H1 (cell line): ENCODE measurements around the gene WNK2. TPM values are rescaled to one million over a fixed set of nuclear protein-coding genes. Genes with fewer than 3 reads are reported as not detected.

Experiments used
- CTCF ChIA-PET: fragments of 300-600 bp; sonication (Branson Sonifier 250); formaldehyde crosslinking; loops from one replicate; lab custom pipeline; 2021; ENCODE audit not compliant: partially characterized antibody; lab: Charles Lee
- POLR2A ChIA-PET: fragments of 300-600 bp; sonication (Branson Sonifier 250); formaldehyde crosslinking; loops from one replicate; lab custom pipeline; 2021; ENCODE audit warnings: inconsistent platforms; ENCODE audit not compliant: partially characterized antibody; lab: Charles Lee
- DNase-seq, 2 experiments: peaks; one replicate each; pipeline versions ENCODE4 v3.0.0 to v3.0.0-alpha.2; 2010 to 2022; ENCODE audit warnings: low spot score in 2 of 2, low read depth in 1 of 2, mixed read lengths in 1 of 2
- FAIRE-seq: peaks from 2 replicates; lab custom pipeline; 2011; peaks lifted over from hg19 to GRCh38; lab: Jason Lieb, UNC
- H2AFZ ChIP-seq: 2 replicates; pipeline ENCODE4 v1.8.1; 2012; ENCODE audit warnings: low read length, inconsistent platforms
- H2AK5ac ChIP-seq: 2 replicates; pipeline ENCODE4 v1.6.1; 2013; ENCODE audit warnings: low read depth, low read length
- H2BK120ac ChIP-seq: replicated peaks from 2 replicates; pipeline ENCODE3; 2013; ENCODE audit warnings: low read depth, low read length, inconsistent platforms
- H2BK12ac ChIP-seq: 2 replicates; pipeline ENCODE4 v1.6.1; 2013; ENCODE audit warnings: low read depth, low read length
- H2BK15ac ChIP-seq: 2 replicates; pipeline ENCODE4 v1.6.1; 2013; ENCODE audit warnings: low read length
- H2BK20ac ChIP-seq: 2 replicates; pipeline ENCODE4 v1.6.1; 2013; ENCODE audit warnings: low read length
- H2BK5ac ChIP-seq: 2 replicates; pipeline ENCODE4 v1.6.1; 2013; ENCODE audit warnings: low read depth, low read length
- H3K14ac ChIP-seq: 2 replicates; pipeline ENCODE4 v1.6.1; 2013; ENCODE audit warnings: inconsistent platforms; ENCODE audit not compliant: insufficient read length
- H3K18ac ChIP-seq: 2 replicates; pipeline ENCODE4 v1.6.1; 2013; ENCODE audit warnings: low read length; ENCODE audit errors: extremely low read depth
- H3K23ac ChIP-seq: 2 replicates; pipeline ENCODE4 v1.6.1; 2013; ENCODE audit warnings: inconsistent platforms; ENCODE audit not compliant: insufficient read length
- H3K23me2 ChIP-seq: 2 replicates; pipeline ENCODE4 v1.6.1; 2013; ENCODE audit warnings: low read depth, low read length
- H3K27ac ChIP-seq: 2 replicates; pipeline ENCODE4 v1.6.1; 2011; ENCODE audit warnings: low read depth, low read length, inconsistent platforms
- H3K27me3 ChIP-seq, 4 experiments: replicated peaks in 1 of 4; 1 replicate in 1 of 4; 2 replicates in 3 of 4; pipeline versions ENCODE4 v1.6.1 to v1.8.1; 2011 to 2013; ENCODE audit warnings: low read length in 3 of 4, mild to moderate bottlenecking in 3 of 4, inconsistent platforms in 2 of 4, mixed read lengths in 2 of 4, moderate library complexity in 1 of 4; ENCODE audit not compliant: control insufficient read depth in 3 of 4, insufficient read depth in 3 of 4; ENCODE audit errors: extremely low read depth in 1 of 4
- H3K36me3 ChIP-seq, 4 experiments: 2 replicates each; pipeline versions ENCODE4 v1.6.1 to v1.8.1; 2011 to 2013; ENCODE audit warnings: mild to moderate bottlenecking in 4 of 4, low read length in 3 of 4, moderate library complexity in 2 of 4, control low read depth in 1 of 4, inconsistent platforms in 1 of 4; ENCODE audit not compliant: insufficient read depth in 4 of 4, control insufficient read depth in 2 of 4
- H3K4ac ChIP-seq: replicated peaks from 2 replicates; pipeline ENCODE3; 2013; ENCODE audit warnings: low read length, low read depth, mixed read lengths, inconsistent platforms; ENCODE audit not compliant: insufficient read length
- H3K4me1 ChIP-seq, 4 experiments: replicated peaks in 1 of 4; 1 replicate in 1 of 4; 2 replicates in 3 of 4; pipeline versions ENCODE4 v1.6.1 to v1.8.1; 2011 to 2013; ENCODE audit warnings: low read length in 3 of 4, inconsistent platforms in 2 of 4, mixed read lengths in 1 of 4; ENCODE audit not compliant: insufficient read depth in 4 of 4, control insufficient read depth in 3 of 4
- H3K4me2 ChIP-seq, 2 experiments: 2 replicates each; pipeline versions ENCODE4 v1.6.1 to v1.8.1; 2011 to 2013; ENCODE audit warnings: low read depth in 2 of 2, low read length in 2 of 2, control low read depth in 1 of 2, inconsistent platforms in 1 of 2, mild to moderate bottlenecking in 1 of 2; ENCODE audit not compliant: insufficient read depth in 1 of 2
- H3K4me3 ChIP-seq, 4 experiments: fragments of 200-600, 300-600 bp in 1 of 4; sonication (generic), shearing (Covaris generic), sonication (Bioruptor Twin) in 1 of 4; 2 replicates each; pipeline versions ENCODE4 v1.5.1 to v1.8.1; 2011 to 2016; ENCODE audit warnings: low read length in 4 of 4, low read depth in 3 of 4, control low read depth in 2 of 4, inconsistent platforms in 2 of 4, mild to moderate bottlenecking in 2 of 4, mixed read lengths in 1 of 4, moderate library complexity in 1 of 4; ENCODE audit not compliant: insufficient read depth in 2 of 4; ENCODE audit errors: extremely low read depth in 1 of 4
- H3K56ac ChIP-seq: replicated peaks from 2 replicates; pipeline ENCODE3; 2013; ENCODE audit warnings: low read depth, mild to moderate bottlenecking, mixed read lengths, low read length, inconsistent platforms; ENCODE audit not compliant: insufficient read length
- H3K79me1 ChIP-seq: 2 replicates; pipeline ENCODE4 v1.6.1; 2013; ENCODE audit warnings: low read depth, low read length, control low read depth
- H3K79me2 ChIP-seq, 2 experiments: 2 replicates each; pipeline versions ENCODE4 v1.6.1 to v1.8.1; 2012 to 2013; ENCODE audit warnings: low read length in 2 of 2, mild to moderate bottlenecking in 2 of 2, inconsistent platforms in 1 of 2; ENCODE audit not compliant: insufficient read depth in 2 of 2, control insufficient read depth in 1 of 2
- H3K9ac ChIP-seq, 4 experiments: replicated peaks in 1 of 4; 1 replicate in 1 of 4; 2 replicates in 3 of 4; pipeline versions ENCODE4 v1.6.1 to v1.8.1; 2011 to 2013; ENCODE audit warnings: low read depth in 3 of 4, low read length in 3 of 4, control low read depth in 2 of 4, mild to moderate bottlenecking in 2 of 4, moderate library complexity in 2 of 4, inconsistent platforms in 1 of 4; ENCODE audit errors: extremely low read depth in 1 of 4
- H3K9me3 ChIP-seq, 2 experiments: 2 replicates each; pipeline versions ENCODE4 v1.6.1 to v1.8.1; 2012 to 2013; ENCODE audit warnings: mild to moderate bottlenecking in 2 of 2, moderate library complexity in 2 of 2, control low read depth in 1 of 2, inconsistent platforms in 1 of 2, low read depth in 1 of 2, low read length in 1 of 2, mixed read lengths in 1 of 2; ENCODE audit not compliant: insufficient read depth in 2 of 2
- H4K20me1 ChIP-seq, 2 experiments: replicated peaks in 1 of 2; 2 replicates each; pipeline versions ENCODE3 to v1.8.1; 2011 to 2013; ENCODE audit warnings: inconsistent platforms in 2 of 2, low read length in 2 of 2, mild to moderate bottlenecking in 1 of 2; ENCODE audit not compliant: insufficient read depth in 2 of 2, control insufficient read depth in 1 of 2
- H4K5ac ChIP-seq: 2 replicates; pipeline ENCODE4 v1.6.1; 2013; ENCODE audit warnings: low read length, low read depth, mixed read lengths, inconsistent platforms; ENCODE audit not compliant: insufficient read length
- H4K8ac ChIP-seq: 2 replicates; pipeline ENCODE4 v1.8.0; 2013; ENCODE audit warnings: mild to moderate bottlenecking, moderate library complexity, low read length, inconsistent platforms; ENCODE audit not compliant: insufficient read depth; ENCODE audit errors: extremely low read depth
- H4K91ac ChIP-seq: replicated peaks from 2 replicates; pipeline ENCODE3; 2013; ENCODE audit warnings: low read length, mixed read lengths, inconsistent platforms; ENCODE audit not compliant: insufficient read length
- CHD2 ChIP-seq: IDR thresholded peaks from 2 replicates; pipeline ENCODE4 v1.6.1; 2012; ENCODE audit warnings: low read length, improper control_type of control experiment
- SP4 ChIP-seq: IDR thresholded peaks from 2 replicates; pipeline ENCODE4 v1.6.1; 2012; ENCODE audit warnings: low read length, inconsistent platforms
- WGBS, 2 experiments: shearing (Covaris generic) in 1 of 2; methylation state at CpG; one replicate each; pipeline versions ENCODE4 v1.1.6 to v1.1.7; 2013 to 2015; ENCODE audit warnings: low lambda C conversion rate in 2 of 2, mixed read lengths in 2 of 2, inconsistent platforms in 1 of 2, low coverage in 1 of 2, missing lambda C conversion rate in 1 of 2; ENCODE audit not compliant: insufficient replicate concordance in 2 of 2, insufficient coverage in 1 of 2, insufficient read length in 1 of 2; ENCODE audit errors: extremely low coverage in 1 of 2, missing lambda C conversion rate in 1 of 2; 5-methylcytosine and 5-hydroxymethylcytosine counted together
- polyA plus RNA-seq, 7 experiments: library from polyadenylated mRNA; depleted of rRNA in 3 of 7; stranded (reverse) in 5 of 7; unstranded in 2 of 7; fragments of >200 nt in 5 of 7; fragments of 200-250 nt in 2 of 7; gene quantifications; 1 replicate in 5 of 7; 2 replicates in 1 of 7; 4 replicates in 1 of 7; pipeline versions ENCODE4 v1.2.1 to v1.2.3, GENCODE V29; 2011 to 2013; ENCODE audit warnings: missing spikeins in 2 of 7, mixed read lengths in 2 of 7
- total RNA-seq: library from RNA; stranded (reverse); fragmentation: NEBNext Ultra II Directional; extraction: Animal tissue kit (Norgen Biotek cat#: 25700); gene quantifications from 2 replicates; pipeline ENCODE4 v1.2.1, GENCODE V29; 2021

The WNK2 gene
- total and polyA plus RNA-seq, 2 of the 8 experiments (the other 6 are each of a cell fraction or from before 2014, with no cell fraction given), result 12.0 to 87.2 TPM

DNA sequence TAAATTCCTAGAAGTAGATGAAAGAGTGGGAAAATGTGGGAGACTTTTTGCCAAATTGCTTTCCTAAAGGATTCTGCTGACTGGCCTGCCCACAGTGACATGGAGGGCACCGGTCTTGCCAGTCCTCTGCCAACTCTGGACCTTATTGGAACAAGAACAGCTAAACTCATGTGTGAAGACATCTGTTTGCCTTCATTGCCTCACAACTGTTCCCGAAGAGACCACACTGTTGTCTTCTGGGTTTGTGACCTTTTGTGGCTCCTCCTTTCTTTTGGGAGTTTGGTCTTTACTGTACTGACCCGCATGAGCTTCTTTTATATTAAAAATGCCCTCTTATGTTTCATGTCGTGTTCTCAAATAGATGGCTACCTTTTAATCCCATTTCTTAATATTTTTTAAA is 16.1 kb upstream of the WNK2 start:
- H3K23ac ChIP-seq, result no peak overlapping the region
- H4K5ac ChIP-seq, result no peak overlapping the region
- H4K8ac ChIP-seq, result no peak overlapping the region
- no peaks in the 10 kb centered on the region for H3K79me2 ChIP-seq
- ChIA-PET POLR2A (no interaction called here), CTCF (interaction anchor here (0.7 to 1.6 kb wide), 7 partner anchors 59 to 135 kb away, joined by 3 to 5 read pairs (median 3); no protein-coding TSS in a partner anchor)
- H3K4ac ChIP-seq, result no peak overlapping the region
- H2BK20ac ChIP-seq, result no peak overlapping the region
- H3K56ac ChIP-seq, result no peak overlapping the region
- DNase-seq (no peak), FAIRE-seq (no peak)
- H3K18ac ChIP-seq, result no peak overlapping the region
- no peak overlapping the region for H3K9ac ChIP-seq
- no peak overlapping the region for H2BK5ac ChIP-seq
- H3K27me3 ChIP-seq, result no peaks in the 10 kb centered on the region
- no peak overlapping the region for H3K4me2 ChIP-seq
- WGBS, 2 experiments, result 86% methylated on average over 4 of the region's 4 CpGs; no CpG with 5 or more reads in 1 of the 2 experiments
- H2BK15ac ChIP-seq, result no peak overlapping the region
- H3K27ac ChIP-seq, result no peak overlapping the region
- H3K23me2 ChIP-seq, result no peaks in the 10 kb centered on the region
- H2BK120ac ChIP-seq, result no peak overlapping the region
- H4K91ac ChIP-seq, result no peak overlapping the region
- H3K79me1 ChIP-seq, result no peaks in the 10 kb centered on the region
- H3K14ac ChIP-seq, result no peak overlapping the region
- H3K36me3 ChIP-seq, result no peaks in the 10 kb centered on the region
- H2AK5ac ChIP-seq, result no peak overlapping the region
- no peak overlapping the region for H3K4me3 ChIP-seq
- peaks cover 0 to 2% (median 0%) of the 10 kb centered on the region in 4 experiments; a peak in 1 of 7 replicates for H3K4me1 ChIP-seq
- TF ChIP-seq SP4, result no peak
- TF ChIP-seq CHD2, result no peak
- TF ChIP-seq, all 59 proteins: peak for 0
- Histone ChIP-seq H3K9me3 (no peaks in the 10 kb centered on the region), H2BK12ac (no peak overlapping the region), H2AFZ (no peak overlapping the region), H4K20me1 (no peaks in the 10 kb centered on the region)
